Measurements from ENCODE around the gene ADAMTS9.

The ADAMTS9 gene

DNA sequence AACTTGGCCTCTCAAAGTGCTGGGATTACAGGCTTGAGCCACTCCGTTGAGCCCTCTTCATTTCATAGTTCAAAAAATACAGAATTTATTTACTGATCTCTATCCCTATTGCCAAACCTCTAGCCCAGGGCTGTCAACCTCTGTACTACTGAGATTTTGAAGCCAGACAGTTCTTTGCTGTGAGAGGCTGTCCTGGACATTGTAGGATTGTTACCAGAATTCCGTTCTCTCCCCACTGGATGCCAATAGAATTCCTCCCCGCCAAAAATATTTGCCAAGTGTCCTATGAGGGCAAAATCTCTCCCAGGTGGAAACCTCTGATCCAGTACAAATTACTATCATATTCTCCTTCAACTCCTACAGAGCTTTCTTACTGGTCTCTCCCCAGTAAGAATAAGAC is 29.6 kb upstream of the ADAMTS9 start:
- Histone ChIP-seq H3K9ac (ENCODE audit: low read length in 5 of 5) (no peak overlapping the region), H3K27ac (ENCODE audit: low read depth, low read length) (no peak overlapping the region), H3K27me3 (ENCODE audit: control insufficient read depth in 5 of 5, insufficient read depth in 4 of 5, low read length in 5 of 5) (no peaks in the 10 kb centered on the region), H3K9me3 (ENCODE audit: control insufficient read depth in 5 of 5, low read length in 5 of 5) (no peaks in the 10 kb centered on the region), H3K36me3 (ENCODE audit: control insufficient read depth in 5 of 5, insufficient read depth in 5 of 5, low read length in 5 of 5) (no peaks in the 10 kb centered on the region), H3K4me1 (ENCODE audit: control insufficient read depth in 5 of 5, insufficient read depth in 5 of 5, low read length in 5 of 5) (peaks cover 2 to 30% (median 10%) of the 10 kb centered on the region in 5 donors), H3K4me3 (ENCODE audit: low read depth in 1 of 5, low read length in 5 of 5) (no peak overlapping the region)

DNA sequence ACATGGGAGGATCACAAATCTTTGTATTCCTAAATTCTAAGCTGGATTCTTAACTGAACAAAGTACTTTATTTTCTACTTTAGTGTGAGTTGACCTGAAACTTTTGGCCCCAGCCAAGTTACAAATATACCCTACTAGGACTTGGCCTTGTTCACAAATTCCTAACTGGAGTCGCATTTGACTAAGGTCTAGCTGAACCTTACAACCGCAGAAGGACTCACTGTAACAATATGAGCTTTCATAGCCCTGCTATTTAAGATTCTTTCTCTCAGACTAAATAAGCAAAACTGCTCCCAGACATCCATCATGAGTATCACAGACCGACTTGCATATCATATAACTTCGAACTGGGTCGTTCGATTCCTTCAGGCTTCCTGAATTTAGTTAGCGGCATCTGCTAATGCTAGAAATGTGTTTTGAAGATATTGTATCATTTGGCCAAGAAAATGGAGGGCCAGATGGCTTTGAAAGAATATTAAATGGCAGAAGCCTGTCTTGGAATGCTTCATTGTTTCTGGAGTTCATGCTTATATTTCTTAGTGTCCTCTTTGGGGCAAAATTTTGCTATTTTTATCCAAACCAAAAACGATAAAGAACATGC is 28.4 kb upstream of the ADAMTS9 start:
- Histone ChIP-seq H3K4me3 (ENCODE audit: low read depth in 1 of 5, low read length in 5 of 5) (no peak overlapping the region), H3K27me3 (ENCODE audit: control insufficient read depth in 5 of 5, insufficient read depth in 4 of 5, low read length in 5 of 5) (no peaks in the 10 kb centered on the region), H3K36me3 (ENCODE audit: control insufficient read depth in 5 of 5, insufficient read depth in 5 of 5, low read length in 5 of 5) (no peaks in the 10 kb centered on the region), H3K4me1 (ENCODE audit: control insufficient read depth in 5 of 5, insufficient read depth in 5 of 5, low read length in 5 of 5) (peaks cover 2 to 39% (median 10%) of the 10 kb centered on the region in 5 donors), H3K27ac (ENCODE audit: low read depth, low read length) (peak overlapping the region; percentile 39), H3K9ac (ENCODE audit: low read length in 5 of 5) (no peak overlapping the region), H3K9me3 (ENCODE audit: control insufficient read depth in 5 of 5, low read length in 5 of 5) (no peaks in the 10 kb centered on the region)

GRCh38 chr3:64715211-64715982 is 27.6 kb upstream of the ADAMTS9 start:
- H3K4me3 ChIP-seq (ENCODE audit: low read depth in 1 of 5, low read length in 5 of 5) = no peak overlapping the region
- H3K9ac ChIP-seq (ENCODE audit: low read length in 5 of 5) = no peak overlapping the region
- H3K27me3 ChIP-seq (ENCODE audit: control insufficient read depth in 5 of 5, insufficient read depth in 4 of 5, low read length in 5 of 5) = no peaks in the 10 kb centered on the region
- H3K9me3 ChIP-seq (ENCODE audit: control insufficient read depth in 5 of 5, low read length in 5 of 5) = no peaks in the 10 kb centered on the region
- H3K36me3 ChIP-seq (ENCODE audit: control insufficient read depth in 5 of 5, insufficient read depth in 5 of 5, low read length in 5 of 5) = no peaks in the 10 kb centered on the region
- peak overlapping the region; percentile 39 for H3K27ac ChIP-seq (ENCODE audit: low read depth, low read length)
- H3K4me1 ChIP-seq (ENCODE audit: control insufficient read depth in 5 of 5, insufficient read depth in 5 of 5, low read length in 5 of 5) = peaks cover 2 to 39% (median 10%) of the 10 kb centered on the region in 5 donors

GRCh38 chr3:64708456-64708855 is 20.7 kb upstream of the ADAMTS9 start:
- no peak overlapping the region for H3K9ac ChIP-seq (ENCODE audit: low read length in 5 of 5)
- H3K27ac ChIP-seq (ENCODE audit: low read depth, low read length) = no peak overlapping the region
- H3K9me3 ChIP-seq (ENCODE audit: control insufficient read depth in 5 of 5, low read length in 5 of 5) = no peaks in the 10 kb centered on the region
- no peaks in the 10 kb centered on the region for H3K36me3 ChIP-seq (ENCODE audit: control insufficient read depth in 5 of 5, insufficient read depth in 5 of 5, low read length in 5 of 5)
- H3K4me3 ChIP-seq (ENCODE audit: low read depth in 1 of 5, low read length in 5 of 5) = no peak overlapping the region
- peaks cover 0 to 19% (median 4%) of the 10 kb centered on the region in 5 donors for H3K4me1 ChIP-seq (ENCODE audit: control insufficient read depth in 5 of 5, insufficient read depth in 5 of 5, low read length in 5 of 5)
- no peaks in the 10 kb centered on the region for H3K27me3 ChIP-seq (ENCODE audit: control insufficient read depth in 5 of 5, insufficient read depth in 4 of 5, low read length in 5 of 5)

GRCh38 chr3:64705946-64706345 is 18.1 kb upstream of the ADAMTS9 start:
- Histone ChIP-seq H3K36me3 (ENCODE audit: control insufficient read depth in 5 of 5, insufficient read depth in 5 of 5, low read length in 5 of 5) (no peaks in the 10 kb centered on the region), H3K4me1 (ENCODE audit: control insufficient read depth in 5 of 5, insufficient read depth in 5 of 5, low read length in 5 of 5) (peaks cover 0 to 4% (median 0%) of the 10 kb centered on the region in 5 donors), H3K4me3 (ENCODE audit: low read depth in 1 of 5, low read length in 5 of 5) (no peak overlapping the region), H3K9me3 (ENCODE audit: control insufficient read depth in 5 of 5, low read length in 5 of 5) (no peaks in the 10 kb centered on the region), H3K9ac (ENCODE audit: low read length in 5 of 5) (no peak overlapping the region), H3K27me3 (ENCODE audit: control insufficient read depth in 5 of 5, insufficient read depth in 4 of 5, low read length in 5 of 5) (no peaks in the 10 kb centered on the region), H3K27ac (ENCODE audit: low read depth, low read length) (no peak overlapping the region)

- H3K27me3 ChIP-seq (ENCODE audit: control insufficient read depth in 5 of 5, insufficient read depth in 4 of 5, low read length in 5 of 5) = no peaks in the 10 kb centered on the region
- no peak overlapping the region for H3K9ac ChIP-seq (ENCODE audit: low read length in 5 of 5)
- H3K4me3 ChIP-seq (ENCODE audit: low read depth in 1 of 5, low read length in 5 of 5) = no peak overlapping the region
- peaks cover 0 to 11% (median 0%) of the 10 kb centered on the region in 5 donors for H3K4me1 ChIP-seq (ENCODE audit: control insufficient read depth in 5 of 5, insufficient read depth in 5 of 5, low read length in 5 of 5)
- H3K36me3 ChIP-seq (ENCODE audit: control insufficient read depth in 5 of 5, insufficient read depth in 5 of 5, low read length in 5 of 5) = peaks cover 0 to 2% (median 0%) of the 10 kb centered on the region in 5 donors
- H3K27ac ChIP-seq (ENCODE audit: low read depth, low read length) = no peak overlapping the region
- H3K9me3 ChIP-seq (ENCODE audit: control insufficient read depth in 5 of 5, low read length in 5 of 5) = no peaks in the 10 kb centered on the region
Observed at GRCh38 chr3:64696896-64697295, 9.1 kb upstream of the ADAMTS9 start.

DNA sequence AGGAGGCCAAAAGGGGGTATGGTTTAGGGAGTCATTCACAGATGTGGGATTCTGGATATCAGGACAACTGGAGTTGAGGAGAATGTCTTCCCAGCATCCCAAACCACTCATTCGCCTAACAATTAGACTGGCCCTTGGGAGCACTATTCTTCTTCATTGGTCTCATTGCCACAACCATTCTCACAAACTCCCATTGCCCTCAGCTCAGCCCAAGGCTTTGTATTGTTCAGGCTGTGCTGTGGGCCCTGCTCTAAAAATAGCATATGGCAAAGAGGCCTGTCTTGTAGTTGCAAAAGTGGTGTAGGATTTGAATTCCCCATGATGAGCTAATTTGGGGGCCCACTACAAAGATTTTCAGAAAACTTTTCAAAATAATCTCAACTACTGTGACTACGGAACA is 6.3 kb upstream of the ADAMTS9 start:
- Histone ChIP-seq H3K27me3 (ENCODE audit: control insufficient read depth in 5 of 5, insufficient read depth in 4 of 5, low read length in 5 of 5) (no peaks in the 10 kb centered on the region), H3K9me3 (ENCODE audit: control insufficient read depth in 5 of 5, low read length in 5 of 5) (no peaks in the 10 kb centered on the region), H3K36me3 (ENCODE audit: control insufficient read depth in 5 of 5, insufficient read depth in 5 of 5, low read length in 5 of 5) (peaks cover 0 to 2% (median 0%) of the 10 kb centered on the region in 5 donors), H3K4me3 (ENCODE audit: low read depth in 1 of 5, low read length in 5 of 5) (no peak overlapping the region), H3K27ac (ENCODE audit: low read depth, low read length) (no peak overlapping the region), H3K4me1 (ENCODE audit: control insufficient read depth in 5 of 5, insufficient read depth in 5 of 5, low read length in 5 of 5) (peaks cover 0 to 13% (median 8%) of the 10 kb centered on the region in 5 donors), H3K9ac (ENCODE audit: low read length in 5 of 5) (no peak overlapping the region)

DNA sequence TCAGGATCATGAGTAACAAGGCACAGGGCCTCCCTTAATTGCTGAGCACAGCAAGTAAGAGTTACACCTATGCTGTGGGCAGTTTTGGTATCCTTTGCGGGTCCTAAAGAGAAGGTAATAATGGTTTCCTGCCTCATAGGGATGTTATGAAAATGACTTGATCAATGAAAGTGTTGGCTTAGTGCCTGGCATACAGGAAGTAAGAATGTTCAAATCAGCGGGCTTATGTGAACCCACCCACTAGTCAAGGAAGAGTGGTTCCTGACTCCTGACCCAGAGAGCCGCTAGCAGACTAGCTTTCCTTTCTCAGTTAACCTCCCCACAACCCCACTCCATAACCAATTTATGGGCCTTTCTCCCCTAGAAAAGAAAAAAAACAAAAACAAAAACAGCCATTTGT is 5.2 kb upstream of the ADAMTS9 start:
- H3K4me1 ChIP-seq (ENCODE audit: control insufficient read depth in 5 of 5, insufficient read depth in 5 of 5, low read length in 5 of 5) = peaks cover 2 to 23% (median 14%) of the 10 kb centered on the region in 5 donors
- H3K9ac ChIP-seq (ENCODE audit: low read length in 5 of 5) = peak overlapping the region in 1 of 5 donors; percentile 35
- H3K27ac ChIP-seq (ENCODE audit: low read depth, low read length) = no peak overlapping the region
- H3K9me3 ChIP-seq (ENCODE audit: control insufficient read depth in 5 of 5, low read length in 5 of 5) = no peaks in the 10 kb centered on the region
- H3K27me3 ChIP-seq (ENCODE audit: control insufficient read depth in 5 of 5, insufficient read depth in 4 of 5, low read length in 5 of 5) = no peaks in the 10 kb centered on the region
- no peak overlapping the region for H3K4me3 ChIP-seq (ENCODE audit: low read depth in 1 of 5, low read length in 5 of 5)
- peaks cover 0 to 2% (median 0%) of the 10 kb centered on the region in 5 donors for H3K36me3 ChIP-seq (ENCODE audit: control insufficient read depth in 5 of 5, insufficient read depth in 5 of 5, low read length in 5 of 5)

DNA sequence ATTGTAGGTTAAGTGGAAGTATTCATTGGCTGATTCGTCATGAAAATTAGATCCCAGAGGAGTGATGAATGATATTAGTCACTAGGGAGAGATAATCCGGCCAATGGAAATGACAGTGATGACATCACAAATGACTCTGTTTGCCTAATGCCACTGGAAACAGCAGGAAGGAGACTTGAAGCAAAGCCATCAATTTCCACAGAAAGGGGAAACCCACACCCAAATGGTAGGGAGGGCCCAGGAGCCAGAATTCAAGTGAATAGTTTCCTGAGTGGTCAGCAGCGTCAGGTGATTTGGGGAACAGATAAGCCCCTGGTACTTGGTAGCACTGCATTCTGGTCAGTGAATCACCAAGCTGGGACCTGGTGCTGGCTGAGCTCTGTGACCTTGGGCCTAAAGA is 3.3 kb upstream of the ADAMTS9 start:
- H3K27ac ChIP-seq (ENCODE audit: low read depth, low read length) = peak overlapping the region; percentile 37
- no peaks in the 10 kb centered on the region for H3K9me3 ChIP-seq (ENCODE audit: control insufficient read depth in 5 of 5, low read length in 5 of 5)
- peaks cover 2 to 35% (median 19%) of the 10 kb centered on the region in 5 donors for H3K4me1 ChIP-seq (ENCODE audit: control insufficient read depth in 5 of 5, insufficient read depth in 5 of 5, low read length in 5 of 5)
- H3K27me3 ChIP-seq (ENCODE audit: control insufficient read depth in 5 of 5, insufficient read depth in 4 of 5, low read length in 5 of 5) = no peaks in the 10 kb centered on the region
- H3K36me3 ChIP-seq (ENCODE audit: control insufficient read depth in 5 of 5, insufficient read depth in 5 of 5, low read length in 5 of 5) = peaks cover 0 to 2% (median 0%) of the 10 kb centered on the region in 5 donors
- H3K9ac ChIP-seq (ENCODE audit: low read length in 5 of 5) = no peak overlapping the region
- H3K4me3 ChIP-seq (ENCODE audit: low read depth in 1 of 5, low read length in 5 of 5) = no peak overlapping the region

GRCh38 chr3:64687086-64687780 is 567 bp downstream of the ADAMTS9 start:
- Histone ChIP-seq H3K27me3 (ENCODE audit: control insufficient read depth in 5 of 5, insufficient read depth in 4 of 5, low read length in 5 of 5) (no peaks in the 10 kb centered on the region), H3K9me3 (ENCODE audit: control insufficient read depth in 5 of 5, low read length in 5 of 5) (no peaks in the 10 kb centered on the region), H3K9ac (ENCODE audit: low read length in 5 of 5) (peak overlapping the region; percentile 79 to 94 (median 88)), H3K4me3 (ENCODE audit: low read depth in 1 of 5, low read length in 5 of 5) (peak overlapping the region; percentile 92 to 98 (median 93)), H3K36me3 (ENCODE audit: control insufficient read depth in 5 of 5, insufficient read depth in 5 of 5, low read length in 5 of 5) (peaks cover 0 to 6% (median 0%) of the 10 kb centered on the region in 5 donors), H3K27ac (ENCODE audit: low read depth, low read length) (peak overlapping the region; percentile 97), H3K4me1 (ENCODE audit: control insufficient read depth in 5 of 5, insufficient read depth in 5 of 5, low read length in 5 of 5) (peaks cover 2 to 46% (median 39%) of the 10 kb centered on the region in 5 donors)
